GM23248 (cell line): ENCODE measurements around the gene NLRP9. TPM values are rescaled to one million over a fixed set of nuclear protein-coding genes. Genes with fewer than 3 reads are reported as not detected.

Source experiments
- DNase-seq: peaks from one replicate; pipeline ENCODE4 v3.0.0-alpha.2; 2015
- H2AFZ ChIP-seq: fragments of 200-600 bp; sonication (generic); 2 replicates; pipeline ENCODE4 v1.6.1; 2016; ENCODE audit warnings: antibody characterized with exemption
- H3F3A ChIP-seq: fragments of 200-600 bp; sonication (generic); 2 replicates; pipeline ENCODE4 v1.6.1; 2016; ENCODE audit warnings: mild to moderate bottlenecking, antibody characterized with exemption, mixed run types; ENCODE audit not compliant: insufficient read depth
- H3K27ac ChIP-seq: fragments of 200-600 bp; sonication (generic); 2 replicates; pipeline ENCODE4 v1.5.1; 2016; ENCODE audit warnings: mild to moderate bottlenecking
- H3K27me3 ChIP-seq: fragments of 200-600 bp; sonication (generic); replicated peaks from 2 replicates; pipeline ENCODE4 v1.6.1; 2016; ENCODE audit warnings: mild to moderate bottlenecking; ENCODE audit not compliant: insufficient read depth
- H3K36me3 ChIP-seq: fragments of 200-600 bp; sonication (generic); 2 replicates; pipeline ENCODE4 v1.6.1; 2016; ENCODE audit warnings: low read depth, mild to moderate bottlenecking
- H3K4me1 ChIP-seq: fragments of 200-600 bp; sonication (generic); 2 replicates; pipeline ENCODE4 v1.6.1; 2016; ENCODE audit warnings: mild to moderate bottlenecking; ENCODE audit not compliant: insufficient read depth
- H3K4me2 ChIP-seq: fragments of 200-600 bp; sonication (generic); one replicate; pipeline ENCODE4 v1.6.1; 2016; ENCODE audit warnings: mild to moderate bottlenecking; ENCODE audit not compliant: unreplicated experiment
- H3K4me3 ChIP-seq: fragments of 200-600 bp; sonication (generic); 2 replicates; pipeline ENCODE4 v1.5.1; 2016; ENCODE audit warnings: mild to moderate bottlenecking
- H3K79me2 ChIP-seq: fragments of 200-600 bp; sonication (generic); 2 replicates; pipeline ENCODE4 v1.6.1; 2016; ENCODE audit warnings: mild to moderate bottlenecking; ENCODE audit not compliant: insufficient read depth
- H3K9ac ChIP-seq: fragments of 200-600 bp; sonication (generic); 2 replicates; pipeline ENCODE4 v1.6.1; 2016; ENCODE audit warnings: mild to moderate bottlenecking
- H3K9me2 ChIP-seq: fragments of 200-600 bp; sonication (generic); 2 replicates; pipeline ENCODE4 v1.6.1; 2016; ENCODE audit warnings: mixed run types, mild to moderate bottlenecking, moderate library complexity; ENCODE audit not compliant: insufficient read depth
- H3K9me3 ChIP-seq: fragments of 200-600 bp; sonication (generic); one replicate; pipeline ENCODE4 v1.6.1; 2017; ENCODE audit warnings: low read depth
- H4K20me1 ChIP-seq: fragments of 200-600 bp; sonication (generic); 2 replicates; pipeline ENCODE4 v1.6.0; 2016; ENCODE audit not compliant: insufficient read depth
- EZH2 ChIP-seq: fragments of 200-600 bp; sonication (generic); IDR thresholded peaks from 2 replicates; pipeline ENCODE4 v1.6.1; 2018; ENCODE audit warnings: antibody characterized with exemption, mild to moderate bottlenecking; ENCODE audit not compliant: insufficient read depth, poor library complexity, severe bottlenecking
- EZH2phosphoT487 ChIP-seq: fragments of 200-600 bp; sonication (generic); IDR thresholded peaks from 2 replicates; pipeline ENCODE4 v1.6.1; 2018; ENCODE audit warnings: antibody characterized with exemption, moderate library complexity, mild to moderate bottlenecking, low read depth; ENCODE audit not compliant: insufficient read depth
- WGBS, 2 experiments: methylation state at CpG; one replicate each; pipeline ENCODE4 v1.1.6; 2015 to 2017; ENCODE audit warnings: low lambda C conversion rate in 2 of 2, low coverage in 1 of 2; ENCODE audit errors: missing lambda C conversion rate in 2 of 2; 5-methylcytosine and 5-hydroxymethylcytosine counted together
- in situ Hi-C: fragments of 300-500 bp; cut with MboI; formaldehyde crosslinking; loops from 2 replicates; pipeline ENCODE4 v1.15.0; 2020
- polyA plus RNA-seq: library from polyadenylated mRNA; unstranded; fragments of >200 nt; fragmentation: Nextera tagmentation; extraction: Ambion mirVana; gene quantifications from 2 replicates; pipeline ENCODE4 v1.2.1, GENCODE V29; 2016
- total RNA-seq: library from RNA; depleted of rRNA; stranded (reverse); fragments of >200 nt; shearing (Covaris generic); gene quantifications from 2 replicates; pipeline ENCODE4 v1.2.3, GENCODE V29; 2014

Gene NLRP9
- total and polyA plus RNA-seq, 2 experiments from 2014 or later: not detected

GRCh38 chr19:55667006-55667381 lies 71.2 kb downstream of the NLRP9 start:
- Histone ChIP-seq H3K4me2 (no peak overlapping the region), H3K9me2 (no peaks in the 10 kb centered on the region), H3K4me3 (no peak overlapping the region), H3K36me3 (peaks cover 15% of the 10 kb centered on the region; the same call in 1 of the 2 replicates), H3K79me2 (peaks cover 97% of the 10 kb centered on the region), H3F3A (peaks cover 11% of the 10 kb centered on the region), H2AFZ (no peak overlapping the region), H4K20me1 (peaks cover 7% of the 10 kb centered on the region; the same call in 1 of the 2 replicates), H3K27ac (no peak overlapping the region), H3K4me1 (peaks cover 2% of the 10 kb centered on the region; the same call in 1 of the 2 replicates), H3K9me3 (no peaks in the 10 kb centered on the region), H3K9ac (no peak overlapping the region), H3K27me3 (no peaks in the 10 kb centered on the region)
- DNase-seq: no peak
- WGBS, 2 experiments: 91 to 94% methylated on average over 4 of the region's 4 CpGs
- TF ChIP-seq EZH2 (no peak), EZH2phosphoT487 (no peak)
- in situ Hi-C loops: loop anchor here (25.0 kb wide), 1 partner anchor 1205 kb away; the partner anchor contains the start of genes CDC42EP5 and LENG9

- H3K79me2 ChIP-seq: peaks cover 97% of the 10 kb centered on the region
- no peaks in the 10 kb centered on the region for H3K4me1 ChIP-seq
- no peak overlapping the region for H3K9ac ChIP-seq
- in situ Hi-C loops: loop anchor here (25.0 kb wide), 1 partner anchor 1204 kb away; the partner anchor contains the start of genes CDC42EP5 and LENG9
- H3K4me2 ChIP-seq: no peak overlapping the region
- no peaks in the 10 kb centered on the region for H3K27me3 ChIP-seq
- H3F3A ChIP-seq: peaks cover 6% of the 10 kb centered on the region; the same call in 1 of the 2 replicates
- 75 to 78% methylated on average over 12 of the region's 12 CpGs for WGBS, 2 experiments
- TF ChIP-seq EZH2: no peak
- no peak for TF ChIP-seq EZH2phosphoT487
- no peak for DNase-seq
- no peaks in the 10 kb centered on the region for H3K9me3 ChIP-seq
- H2AFZ ChIP-seq: no peak overlapping the region
- 0 out of 2 replicates have a peak, but pooled peaks cover 2% of the 10 kb centered on the region for H4K20me1 ChIP-seq
- peaks cover 18% of the 10 kb centered on the region; the same call in 1 of the 2 replicates for H3K36me3 ChIP-seq
- H3K27ac ChIP-seq: no peak overlapping the region
- no peaks in the 10 kb centered on the region for H3K9me2 ChIP-seq
- no peak overlapping the region for H3K4me3 ChIP-seq
Measured at GRCh38 chr19:55666343-55667005, 71.7 kb downstream of the NLRP9 start.

- Histone ChIP-seq H3K4me1 (no peaks in the 10 kb centered on the region), H3K27me3 (no peaks in the 10 kb centered on the region), H3K27ac (no peak overlapping the region), H4K20me1 (peaks cover 6% of the 10 kb centered on the region; the same call in 1 of the 2 replicates), H3K9me3 (no peaks in the 10 kb centered on the region), H3K79me2 (peaks cover 97% of the 10 kb centered on the region), H3K4me3 (no peak overlapping the region), H3K9me2 (no peaks in the 10 kb centered on the region), H3K9ac (no peak overlapping the region), H2AFZ (no peak overlapping the region), H3K4me2 (no peak overlapping the region), H3F3A (no peaks in the 10 kb centered on the region), H3K36me3 (peaks cover 24% of the 10 kb centered on the region; the same call in 1 of the 2 replicates)
- DNase-seq: no peak
- in situ Hi-C loops: loop anchor here (25.0 kb wide), 1 partner anchor 1202 kb away; the partner anchor contains the start of genes CDC42EP5 and LENG9
- 86 to 88% methylated on average over 16 to 20 of the region's 20 CpGs for WGBS, 2 experiments
- TF ChIP-seq EZH2: no peak
- no peak for TF ChIP-seq EZH2phosphoT487
Measured at GRCh38 chr19:55663846-55664536, 74.2 kb downstream of the NLRP9 start.

GRCh38 chr19:55661826-55662225 lies 76.4 kb downstream of the NLRP9 start:
- in situ Hi-C loops: loop anchor here (25.0 kb wide), 1 partner anchor 1200 kb away; the partner anchor contains the start of genes CDC42EP5 and LENG9
- TF ChIP-seq EZH2 (no peak), EZH2phosphoT487 (no peak)

More at GRCh38 chr19:55661826-55662225, 76.4 kb downstream of the NLRP9 start:
- H3K4me2 ChIP-seq: no peak overlapping the region
- no peak for DNase-seq
- H3K36me3 ChIP-seq: peaks cover 24% of the 10 kb centered on the region; the same call in 1 of the 2 replicates
- no peaks in the 10 kb centered on the region for H3K9me3 ChIP-seq
- H3K4me1 ChIP-seq: peaks cover 19% of the 10 kb centered on the region
- H2AFZ ChIP-seq: no peak overlapping the region
- no peaks in the 10 kb centered on the region for H3K9me2 ChIP-seq
- H3K27me3 ChIP-seq: no peaks in the 10 kb centered on the region
- H3K79me2 ChIP-seq: peaks cover 97% of the 10 kb centered on the region
- H4K20me1 ChIP-seq: peaks cover 24% of the 10 kb centered on the region; the same call in 1 of the 2 replicates
- H3K4me3 ChIP-seq: no peak overlapping the region
- WGBS, 2 experiments: 92 to 100% methylated on average over 5 to 7 of the region's 7 CpGs
- no peak overlapping the region for H3K9ac ChIP-seq
- no peak overlapping the region for H3K27ac ChIP-seq
- H3F3A ChIP-seq: peaks cover under 1% of the 10 kb centered on the region; the same call in 1 of the 2 replicates
